MM.1S (cell line): ENCODE results near the gene PRELID3B.
A peak's percentile ranks its signal among the peaks of the same experiment; 100 is the strongest.
"Not testable (repeated sequence)": the region's sequence is repeated elsewhere in the genome, so short reads cannot be mapped to it uniquely, and the experiment has no call there.

Source experiments
- DNase-seq: peaks from one replicate; pipeline ENCODE4 v3.0.0-alpha.2; 2015
- H2AFZ ChIP-seq: fragments of 300-600 bp; sonication (generic); 2 replicates; pipeline ENCODE4 v1.6.0; 2016; ENCODE audit warnings: antibody characterized with exemption, low read length
- H3F3A ChIP-seq: fragments of 300-600 bp; sonication (generic); 2 replicates; pipeline ENCODE4 v1.6.1; 2016; ENCODE audit warnings: mild to moderate bottlenecking, antibody characterized with exemption, low read length, moderate library complexity, mixed read lengths; ENCODE audit not compliant: insufficient read depth
- H3K27ac ChIP-seq: fragments of 300-600 bp; sonication (generic); 2 replicates; pipeline ENCODE4 v1.5.1; 2016; ENCODE audit warnings: mild to moderate bottlenecking, low read length
- H3K27me3 ChIP-seq: fragments of 300-600 bp; sonication (generic); replicated peaks from 2 replicates; pipeline ENCODE4 v1.6.0; 2016; ENCODE audit warnings: low read length; ENCODE audit not compliant: insufficient read depth
- H3K36me3 ChIP-seq: fragments of 300-600 bp; sonication (generic); replicated peaks from 2 replicates; pipeline ENCODE4 v1.6.1; 2016; ENCODE audit warnings: mild to moderate bottlenecking, low read length, mixed read lengths; ENCODE audit not compliant: insufficient read depth
- H3K4me1 ChIP-seq: fragments of 300-600 bp; sonication (generic); 2 replicates; pipeline ENCODE4 v1.6.1; 2016; ENCODE audit warnings: low read length, mixed read lengths
- H3K4me2 ChIP-seq: fragments of 300-600 bp; sonication (generic); 2 replicates; pipeline ENCODE4 v1.6.0; 2016; ENCODE audit warnings: low read depth, low read length
- H3K4me3 ChIP-seq: fragments of 300-600 bp; sonication (generic); 2 replicates; pipeline ENCODE4 v1.5.1; 2016; ENCODE audit warnings: low read length, mixed read lengths
- H3K79me2 ChIP-seq: fragments of 300-600 bp; sonication (generic); 2 replicates; pipeline ENCODE4 v1.6.1; 2016; ENCODE audit warnings: mixed run types, low read length, mixed read lengths
- H3K9ac ChIP-seq: fragments of 300-600 bp; sonication (generic); 2 replicates; pipeline ENCODE4 v1.6.1; 2016; ENCODE audit warnings: low read length, mixed read lengths
- H3K9me2 ChIP-seq: fragments of 300-600 bp; sonication (generic); replicated peaks from 2 replicates; pipeline ENCODE4 v1.6.1; 2016; ENCODE audit warnings: mild to moderate bottlenecking, low read length, mixed read lengths; ENCODE audit not compliant: insufficient read depth
- H3K9me3 ChIP-seq: fragments of 300-600 bp; sonication (generic); replicated peaks from 2 replicates; pipeline ENCODE4 v1.6.1; 2016; ENCODE audit warnings: mild to moderate bottlenecking, low read length, mixed read lengths; ENCODE audit not compliant: insufficient read depth
- H4K20me1 ChIP-seq: fragments of 300-600 bp; sonication (generic); 2 replicates; pipeline ENCODE4 v1.6.1; 2016; ENCODE audit warnings: mild to moderate bottlenecking, low read length, moderate library complexity, mixed read lengths; ENCODE audit not compliant: insufficient read depth
- CTCF ChIP-seq: fragments of 300-600 bp; sonication (generic); IDR thresholded peaks from 2 replicates; pipeline ENCODE4 v1.5.1; 2016; ENCODE audit warnings: antibody characterized with exemption, low read length, mixed read lengths
- EZH2 ChIP-seq: fragments of 300-600 bp; sonication (generic); optimal IDR thresholded peaks from 2 replicates; pipeline ENCODE3; 2017; ENCODE audit warnings: low read depth, mild to moderate bottlenecking, antibody characterized with exemption, low read length, mixed read lengths
- EZH2phosphoT487 ChIP-seq: fragments of 300-600 bp; sonication (generic); IDR thresholded peaks from 2 replicates; pipeline ENCODE4 v1.6.1; 2018; ENCODE audit warnings: antibody characterized with exemption, low read length

The PRELID3B gene

GRCh38 chr20:59044295-59044694 lies 1.7 kb upstream of the PRELID3B start:
- H3K9me3 ChIP-seq: no peaks in the 10 kb centered on the region
- TF ChIP-seq CTCF (no peak), EZH2phosphoT487 (no peak), EZH2 (no peak)
- no peak overlapping the region for H3K27ac ChIP-seq
- H2AFZ ChIP-seq: no peak overlapping the region
- peaks cover 33% of the 10 kb centered on the region for H3K79me2 ChIP-seq
- H3K4me2 ChIP-seq: no peak overlapping the region
- no peaks in the 10 kb centered on the region for H3K9me2 ChIP-seq
- H3K4me3 ChIP-seq: no peak overlapping the region
- no peaks in the 10 kb centered on the region for H3K36me3 ChIP-seq
- 0 out of 2 replicates have a peak, but pooled peaks cover 4% of the 10 kb centered on the region for H4K20me1 ChIP-seq
- DNase-seq: no peak
- H3K9ac ChIP-seq: no peak overlapping the region
- H3K4me1 ChIP-seq: peaks cover 14% of the 10 kb centered on the region
- H3K27me3 ChIP-seq: no peaks in the 10 kb centered on the region
- H3F3A ChIP-seq: no peaks in the 10 kb centered on the region

GRCh38 chr20:59043698-59044097 lies 1.1 kb upstream of the PRELID3B start:
- Histone ChIP-seq H3K9me3 (no peaks in the 10 kb centered on the region), H3K27me3 (no peaks in the 10 kb centered on the region), H3K4me3 (no peak overlapping the region), H3K79me2 (peaks cover 39% of the 10 kb centered on the region), H3K9ac (no peak overlapping the region), H3K9me2 (no peaks in the 10 kb centered on the region), H3K27ac (no peak overlapping the region), H2AFZ (peak overlapping the region; percentile 98; the same call in 1 of the 2 replicates), H3K4me1 (peaks cover 14% of the 10 kb centered on the region), H3F3A (no peaks in the 10 kb centered on the region), H3K36me3 (no peaks in the 10 kb centered on the region), H4K20me1 (0 out of 2 replicates have a peak, but pooled peaks cover 4% of the 10 kb centered on the region), H3K4me2 (peak overlapping the region; percentile 98; the same call in 1 of the 2 replicates)
- DNase-seq: no peak
- TF ChIP-seq CTCF (no peak), EZH2 (no peak), EZH2phosphoT487 (no peak)

- Histone ChIP-seq H3K27me3 (no peaks in the 10 kb centered on the region), H3F3A (no peaks in the 10 kb centered on the region), H3K4me3 (peak overlapping the region; percentile 81), H3K4me2 (peak overlapping the region; percentile 98), H3K36me3 (no peaks in the 10 kb centered on the region; the same call in 1 of the 2 replicates), H3K9ac (peak overlapping the region; percentile 72), H3K4me1 (peaks cover 14% of the 10 kb centered on the region), H3K9me2 (no peaks in the 10 kb centered on the region), H3K79me2 (peaks cover 46% of the 10 kb centered on the region), H3K9me3 (no peaks in the 10 kb centered on the region), H3K27ac (no peak overlapping the region; the same call in 1 of the 2 replicates), H2AFZ (peak overlapping the region; percentile 98), H4K20me1 (0 out of 2 replicates have a peak, but pooled peaks cover 4% of the 10 kb centered on the region)
- TF ChIP-seq EZH2phosphoT487: no peak
- TF ChIP-seq CTCF: no peak
- no peak for TF ChIP-seq EZH2
- DNase-seq: peak; percentile 97
Measured at GRCh38 chr20:59042796-59043631, 428 bp upstream of the PRELID3B start.

GRCh38 chr20:59041487-59041886 lies 1.1 kb downstream of the PRELID3B start:
- H3K79me2 ChIP-seq: peaks cover 60% of the 10 kb centered on the region
- H3K9me3 ChIP-seq, H3F3A ChIP-seq, H2AFZ ChIP-seq, H3K27me3 ChIP-seq, H3K9me2 ChIP-seq, DNase-seq, H4K20me1 ChIP-seq, H3K27ac ChIP-seq: not testable (repeated sequence)
- H3K36me3 ChIP-seq: peaks cover 12% of the 10 kb centered on the region
- H3K9ac ChIP-seq: peak overlapping the region; percentile 72; the same call in 1 of the 2 replicates
- peaks cover 14% of the 10 kb centered on the region for H3K4me1 ChIP-seq
- H3K4me3 ChIP-seq: peak overlapping the region; percentile 81
- peak overlapping the region; percentile 72 for H3K4me2 ChIP-seq
